GM10266 (cell line): ENCODE results near the gene VASN.

ENCODE experiments used
- DNase-seq: peaks from one replicate; pipeline ENCODE4 v3.0.0; 2012; ENCODE audit errors: extremely low spot score
- TF ChIP-seq, protein P1 (sequence below): IDR thresholded peaks from 2 replicates; pipeline ENCODE4 v1.5.1; 2012; ENCODE audit warnings: mild to moderate bottlenecking, low read depth; ENCODE audit not compliant: control insufficient read depth, insufficient read depth; ENCODE audit errors: missing control alignments

The VASN gene

DNA sequence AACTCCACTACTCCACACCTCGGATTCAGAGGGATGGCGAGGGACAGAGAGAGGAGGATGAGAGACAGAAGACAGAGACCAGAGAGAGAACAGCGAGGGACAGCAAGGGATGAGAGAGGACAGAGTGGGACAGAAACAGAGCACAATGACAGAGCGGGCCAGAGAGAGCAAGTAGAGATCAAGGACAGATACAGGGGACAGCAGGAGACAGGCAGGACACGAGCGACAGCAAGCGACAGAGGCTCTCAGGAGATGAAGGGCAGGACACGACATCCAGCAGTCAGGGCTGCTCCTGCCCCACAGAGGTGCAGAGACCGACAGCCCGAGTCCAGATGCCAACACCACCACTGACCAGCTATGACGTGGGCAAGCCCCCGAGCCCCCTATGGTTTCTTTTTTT is 29.9 kb downstream of the VASN start:
- TF ChIP-seq, protein P1, sequence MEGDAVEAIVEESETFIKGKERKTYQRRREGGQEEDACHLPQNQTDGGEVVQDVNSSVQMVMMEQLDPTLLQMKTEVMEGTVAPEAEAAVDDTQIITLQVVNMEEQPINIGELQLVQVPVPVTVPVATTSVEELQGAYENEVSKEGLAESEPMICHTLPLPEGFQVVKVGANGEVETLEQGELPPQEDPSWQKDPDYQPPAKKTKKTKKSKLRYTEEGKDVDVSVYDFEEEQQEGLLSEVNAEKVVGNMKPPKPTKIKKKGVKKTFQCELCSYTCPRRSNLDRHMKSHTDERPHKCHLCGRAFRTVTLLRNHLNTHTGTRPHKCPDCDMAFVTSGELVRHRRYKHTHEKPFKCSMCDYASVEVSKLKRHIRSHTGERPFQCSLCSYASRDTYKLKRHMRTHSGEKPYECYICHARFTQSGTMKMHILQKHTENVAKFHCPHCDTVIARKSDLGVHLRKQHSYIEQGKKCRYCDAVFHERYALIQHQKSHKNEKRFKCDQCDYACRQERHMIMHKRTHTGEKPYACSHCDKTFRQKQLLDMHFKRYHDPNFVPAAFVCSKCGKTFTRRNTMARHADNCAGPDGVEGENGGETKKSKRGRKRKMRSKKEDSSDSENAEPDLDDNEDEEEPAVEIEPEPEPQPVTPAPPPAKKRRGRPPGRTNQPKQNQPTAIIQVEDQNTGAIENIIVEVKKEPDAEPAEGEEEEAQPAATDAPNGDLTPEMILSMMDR: no peak
- DNase-seq: no peak

DNA sequence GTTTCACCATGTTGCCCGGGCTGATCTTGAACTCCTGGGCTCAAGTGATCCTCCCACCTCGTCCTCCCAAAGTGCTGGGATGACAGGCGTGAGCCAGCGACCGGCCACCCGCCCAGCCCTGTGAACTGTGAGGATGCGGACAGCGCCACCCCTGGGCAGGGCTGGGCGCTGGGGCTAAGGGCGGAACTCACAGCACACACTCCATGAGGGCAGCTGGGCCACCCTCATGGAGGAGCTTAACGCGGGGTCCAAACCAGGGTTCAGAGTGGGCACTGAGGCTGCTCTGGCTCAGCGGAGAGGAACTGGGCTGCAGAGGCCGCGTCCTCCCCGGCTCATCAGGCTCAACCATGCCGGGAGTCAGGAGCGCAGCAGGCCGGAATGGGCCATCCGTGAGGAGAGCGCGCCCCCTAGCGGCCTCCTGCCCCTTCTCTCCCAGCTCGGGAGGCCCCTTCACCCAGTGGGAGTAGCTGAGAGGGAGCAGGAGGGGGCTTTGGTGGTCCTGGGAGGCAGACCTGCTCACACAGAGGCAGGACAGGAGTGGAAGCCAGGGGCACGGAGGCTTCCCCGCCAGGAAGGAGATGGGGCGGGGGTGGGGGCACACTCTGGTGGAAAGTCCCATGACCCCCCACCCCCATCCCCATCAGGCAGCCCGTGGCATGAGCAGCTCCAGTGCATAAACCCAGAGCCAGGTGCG is 30.9 kb downstream of the VASN start:
- TF ChIP-seq, protein P1: peak; percentile 92
- DNase-seq: peak; percentile 90

DNA sequence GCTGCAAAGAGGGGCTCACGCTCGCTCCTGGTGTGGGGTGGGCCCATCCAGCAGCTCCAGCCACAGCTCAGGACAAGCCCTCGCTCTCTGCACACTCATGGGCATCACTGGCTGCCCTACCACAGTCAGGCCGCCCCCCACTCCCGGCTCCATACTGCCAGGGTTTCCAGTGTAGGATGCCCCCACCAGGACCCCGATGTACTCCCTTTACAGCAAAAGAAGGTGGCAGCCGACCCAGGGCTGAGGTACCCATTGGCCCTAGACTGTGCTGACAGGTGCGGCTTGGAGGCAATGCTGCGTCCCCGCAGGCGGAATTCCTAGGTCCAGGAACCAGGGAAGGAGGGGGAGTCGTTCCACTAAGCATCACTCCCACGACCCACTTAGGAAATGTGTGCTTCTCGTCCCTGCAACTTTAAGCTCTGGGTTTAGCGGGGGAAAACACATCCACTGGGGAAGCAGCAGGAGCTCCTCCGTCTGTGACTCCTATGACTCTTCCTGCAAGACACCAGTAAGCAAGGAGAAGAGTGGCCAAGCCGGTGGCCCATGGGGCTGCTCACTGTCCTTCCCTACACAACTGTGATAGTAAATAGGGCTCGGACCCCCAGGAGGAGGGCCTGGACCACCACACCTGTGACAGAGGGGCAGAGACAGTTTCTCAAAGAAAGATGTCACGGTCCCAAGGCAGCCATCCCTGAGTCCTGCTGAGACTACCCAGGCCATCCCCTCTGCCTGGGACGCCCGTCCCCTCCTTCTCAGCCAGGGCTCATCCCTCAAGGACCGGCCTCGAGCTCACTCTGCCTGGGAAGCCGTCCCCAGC is 31.7 kb downstream of the VASN start:
- TF ChIP-seq, protein P1: no peak

GRCh38 chr16:4404247-4404966 is 32.8 kb downstream of the VASN start:
- no peak for DNase-seq
- TF ChIP-seq, protein P1: peak; percentile 35

More for the DNA sequence above, 31.7 kb downstream of the VASN start:
- no peak for DNase-seq

- no peak for DNase-seq
- TF ChIP-seq, protein P1: no peak
These were observed 33.5 kb downstream of the VASN start for GRCh38 chr16:4404967-4405696.

GRCh38 chr16:4407543-4408322 is 36.1 kb downstream of the VASN start:
- TF ChIP-seq, protein P1: no peak
- DNase-seq: no peak
